Uterus (tissue), 2 donors: ENCODE data around the gene KRT79.

Source experiments
- CTCF ChIP-seq, 4 experiments: fragments of 200-600 bp in 2 of 4; fragments of 450-650 bp in 2 of 4; sonication (generic) in 2 of 4; IDR thresholded peaks; one replicate each; pipeline ENCODE4 v1.5.1; 2016 to 2019; ENCODE audit warnings: antibody characterized with exemption in 4 of 4, mild to moderate bottlenecking in 2 of 4, moderate library complexity in 1 of 4
- POLR2A ChIP-seq, 2 donors: fragments of 450-650 bp; IDR thresholded peaks; one replicate each; pipeline ENCODE4 v1.6.1; 2016; ENCODE audit warnings: antibody characterized with exemption in 2 of 2, mild to moderate bottlenecking in 1 of 2, moderate library complexity in 1 of 2

GRCh38 chr12:52771505-52771904, 62.6 kb downstream of the KRT79 start:
- TF ChIP-seq CTCF (IDR thresholded peaks at IDR 0.05) (no peak), POLR2A (IDR thresholded peaks at IDR 0.05) (no peak)
